Measurements from ENCODE around the gene DLGAP4.

The DLGAP4 gene

DNA sequence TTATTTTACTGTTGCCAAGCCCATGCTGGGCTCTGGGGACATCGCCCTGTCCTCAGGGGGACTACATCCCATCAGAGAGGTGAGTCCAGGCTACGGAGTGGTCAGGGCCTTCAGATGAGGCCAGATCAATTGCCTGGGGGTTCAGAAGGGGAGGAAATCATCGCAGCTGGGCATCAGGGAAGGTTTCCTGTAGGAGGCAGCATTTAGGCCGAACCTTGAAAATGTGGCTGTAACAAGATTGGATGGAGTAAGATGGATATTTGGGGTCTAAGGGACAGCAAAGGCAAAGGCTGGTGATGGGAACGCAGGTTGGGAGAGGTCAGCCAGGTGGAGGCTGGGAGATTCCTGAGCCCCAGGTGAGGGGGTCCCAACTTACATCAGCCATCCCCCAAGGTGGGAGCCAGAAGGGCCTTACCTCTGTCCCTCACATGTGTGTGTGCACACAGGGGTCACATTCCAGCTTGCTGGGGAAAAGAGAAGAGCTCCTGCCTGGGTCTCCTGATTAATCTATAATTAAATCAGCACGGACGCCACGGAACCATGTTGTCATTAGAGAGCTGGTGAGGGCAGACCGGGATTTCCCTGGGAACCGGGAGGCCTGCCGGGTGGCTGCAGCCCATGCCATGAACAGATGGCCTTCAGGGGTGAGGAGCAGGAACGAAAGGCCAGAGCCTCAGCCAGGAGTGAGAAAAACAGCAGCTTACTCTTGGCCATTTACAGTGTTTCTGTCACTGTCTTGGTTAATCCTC, 30.5 kb upstream of the DLGAP4 start:
- DNase-seq: no peak

DNA sequence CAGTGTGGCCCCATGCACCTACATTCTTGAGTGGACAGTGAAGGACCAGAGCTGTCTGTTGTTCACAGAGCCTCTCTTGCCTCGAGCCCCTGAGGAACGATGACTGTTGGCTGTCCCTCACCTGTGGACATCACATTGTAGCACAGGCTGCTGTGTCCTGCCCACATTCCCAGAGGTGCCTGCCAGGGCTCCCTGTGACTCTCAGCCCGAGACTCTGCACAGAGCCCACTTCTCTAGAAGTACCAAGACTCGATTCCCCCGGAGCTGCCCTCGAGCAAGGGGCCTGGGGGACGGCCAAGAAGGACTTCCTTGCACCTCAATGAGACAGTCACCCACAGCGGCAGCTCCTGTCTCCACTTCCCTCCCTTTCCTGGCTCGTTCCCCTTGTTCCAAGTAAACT, 28.6 kb upstream of the DLGAP4 start:
- DNase-seq: no peak

DNA sequence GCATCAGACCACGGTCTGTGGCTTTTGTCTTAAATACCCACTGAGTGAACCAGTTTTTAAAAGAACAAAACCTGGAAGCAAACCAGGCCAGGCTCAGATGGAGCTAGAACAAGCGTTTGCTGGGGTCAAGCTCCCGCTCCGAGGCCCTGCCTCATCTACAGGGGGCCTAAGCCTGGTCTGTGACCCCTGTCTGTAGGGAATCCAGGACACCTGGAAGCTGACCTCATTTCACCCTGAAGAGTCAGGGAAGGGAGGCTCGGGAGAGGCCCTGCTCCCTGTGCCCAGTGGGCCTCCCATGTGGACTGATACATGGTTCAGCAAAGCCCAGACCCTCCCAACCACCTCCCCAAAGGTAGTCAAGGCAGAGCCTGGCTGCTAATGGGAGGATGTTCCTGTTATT, 26.8 kb upstream of the DLGAP4 start:
- DNase-seq: no peak

DNA sequence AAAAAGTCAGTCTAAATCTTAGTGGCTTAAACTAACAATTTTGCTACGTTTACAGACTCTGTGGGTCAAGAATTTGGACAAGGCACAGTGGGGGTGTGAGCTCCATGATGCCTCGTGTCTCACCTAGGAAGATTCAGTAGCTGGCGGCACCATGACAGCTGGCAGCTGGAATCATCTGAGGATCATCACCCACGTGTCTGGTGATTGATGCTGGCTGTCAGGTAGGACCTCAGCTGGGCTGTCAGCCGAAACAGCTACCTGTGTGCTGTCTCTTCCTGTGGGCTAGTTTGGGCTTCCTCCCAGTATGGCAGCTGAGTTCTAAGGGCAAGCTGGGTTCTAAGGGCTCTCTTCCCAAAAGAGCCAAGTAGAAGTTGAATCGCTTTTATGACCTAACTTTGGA, 26.4 kb upstream of the DLGAP4 start:
- no peak for DNase-seq

DNA sequence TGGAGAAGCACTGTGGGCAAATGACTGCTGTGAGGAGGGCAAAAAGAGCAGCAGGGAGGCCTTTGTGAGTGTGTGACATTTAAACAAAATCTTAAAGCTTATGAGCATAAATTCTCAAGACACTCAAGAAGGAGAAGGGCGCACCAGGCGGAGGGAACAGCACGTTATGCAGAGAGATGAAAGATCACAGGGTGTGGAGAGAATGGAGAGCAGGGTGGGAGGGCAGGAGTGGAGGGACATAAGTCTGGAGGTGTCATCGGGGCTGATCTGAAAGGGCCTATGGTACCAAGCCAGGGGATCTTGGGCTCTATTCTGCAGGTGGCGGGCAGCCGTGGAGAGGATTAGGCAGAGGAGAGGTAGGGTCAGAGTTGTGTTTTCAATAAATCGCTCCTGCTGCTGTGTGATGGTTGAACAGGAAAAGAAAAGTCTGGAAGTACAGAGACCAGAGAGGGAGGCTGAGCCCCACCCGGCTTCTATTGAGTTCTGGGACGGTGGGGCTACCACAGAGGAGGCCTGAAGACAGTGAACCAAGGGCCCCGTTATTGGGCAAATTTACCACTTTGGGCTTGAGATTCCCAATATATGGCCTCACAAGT, 24.3 kb upstream of the DLGAP4 start:
- no peak for DNase-seq

DNA sequence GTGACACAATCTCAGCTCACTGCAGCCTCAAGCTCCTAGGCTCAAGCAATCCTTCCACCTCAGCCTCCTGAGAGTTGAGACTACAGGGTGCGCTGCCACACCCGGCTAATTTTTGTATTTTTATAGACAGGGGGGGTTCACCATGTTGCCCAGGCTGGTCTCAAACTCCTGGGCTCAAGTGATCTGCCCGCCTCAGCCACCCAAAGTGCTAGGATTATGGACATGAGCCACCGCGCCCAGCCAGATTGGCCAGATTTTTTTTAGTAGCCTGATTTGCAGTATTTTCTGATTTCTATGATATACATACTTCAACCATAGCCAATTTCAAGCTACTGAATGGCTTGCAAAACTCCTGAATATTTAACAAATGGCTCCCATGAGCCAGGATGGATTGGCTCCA, 21.4 kb upstream of the DLGAP4 start:
- DNase-seq: no peak

DNA sequence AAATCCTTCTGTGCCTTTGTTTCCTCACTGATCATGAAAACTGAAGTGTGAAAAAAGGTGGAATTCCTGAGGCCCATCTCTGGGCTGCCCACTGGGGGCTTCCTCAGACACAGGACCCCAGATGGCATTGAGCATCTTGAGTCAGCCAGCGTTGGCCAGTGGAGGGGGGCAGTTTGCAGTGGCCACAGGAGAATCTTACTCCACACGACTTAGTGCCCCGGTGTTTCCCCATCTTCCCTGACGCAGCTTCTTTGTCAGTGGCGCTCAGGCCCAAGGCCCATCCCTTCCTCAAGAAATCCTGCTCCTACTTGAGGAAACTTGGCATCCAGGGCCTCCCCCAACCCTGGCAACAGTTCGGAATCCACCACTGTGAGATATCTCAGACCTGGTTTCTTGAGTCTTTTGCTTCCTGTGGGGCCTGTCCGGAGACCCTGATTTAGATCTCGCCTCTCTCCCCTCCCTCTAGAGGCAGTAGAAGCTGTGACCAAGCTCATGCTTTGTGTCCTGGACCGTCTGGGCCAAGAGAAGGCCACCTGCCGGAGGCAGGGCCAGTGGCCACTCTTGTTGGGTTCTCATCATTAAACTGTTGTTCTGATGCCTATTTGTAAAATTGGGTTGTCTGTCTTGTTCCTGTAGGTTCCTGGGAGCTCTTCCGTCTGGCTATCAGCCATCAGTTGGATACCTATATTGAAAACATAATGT, 20.2 kb upstream of the DLGAP4 start:
- no peak for DNase-seq

DNA sequence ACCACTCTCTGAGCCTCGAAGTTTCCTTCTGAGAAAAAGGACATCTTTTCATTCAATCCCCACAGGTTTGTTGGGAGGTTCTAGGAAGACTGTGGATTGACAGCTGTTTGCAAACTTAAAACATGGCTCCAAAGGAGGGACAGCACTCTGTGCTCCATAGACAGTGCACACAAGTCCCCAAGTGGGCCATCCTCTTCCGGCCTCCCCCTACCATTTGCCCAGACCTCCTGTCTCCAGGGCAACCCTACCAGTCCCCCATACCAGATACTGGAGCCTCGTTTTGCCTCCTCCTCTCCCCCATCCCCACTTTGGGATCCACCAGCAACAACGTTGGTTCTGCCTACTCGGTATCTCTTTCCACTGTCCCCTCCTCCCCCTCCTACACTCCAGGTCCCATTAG, 8.5 kb upstream of the DLGAP4 start:
- no peak for DNase-seq

DNA sequence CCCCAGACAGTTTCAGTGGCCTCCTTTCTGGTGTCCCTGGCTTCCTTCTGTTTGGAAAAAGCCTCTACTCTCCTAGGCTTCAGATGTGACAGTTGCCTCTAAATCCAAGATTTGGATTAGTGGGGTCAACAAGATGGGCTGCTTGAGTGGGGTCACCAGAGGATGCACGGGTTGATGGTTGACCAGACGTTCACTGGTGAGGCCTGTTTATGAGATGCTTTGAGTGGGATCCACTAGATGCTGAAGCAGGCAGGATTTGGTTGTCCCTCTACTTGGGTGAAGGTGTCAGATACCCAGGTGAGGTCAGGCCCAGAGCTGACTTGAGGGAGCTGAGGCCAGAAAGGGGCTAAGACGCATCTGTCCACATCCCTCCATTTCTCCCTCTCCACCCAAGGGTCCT, 8.1 kb upstream of the DLGAP4 start:
- no peak for DNase-seq

DNA sequence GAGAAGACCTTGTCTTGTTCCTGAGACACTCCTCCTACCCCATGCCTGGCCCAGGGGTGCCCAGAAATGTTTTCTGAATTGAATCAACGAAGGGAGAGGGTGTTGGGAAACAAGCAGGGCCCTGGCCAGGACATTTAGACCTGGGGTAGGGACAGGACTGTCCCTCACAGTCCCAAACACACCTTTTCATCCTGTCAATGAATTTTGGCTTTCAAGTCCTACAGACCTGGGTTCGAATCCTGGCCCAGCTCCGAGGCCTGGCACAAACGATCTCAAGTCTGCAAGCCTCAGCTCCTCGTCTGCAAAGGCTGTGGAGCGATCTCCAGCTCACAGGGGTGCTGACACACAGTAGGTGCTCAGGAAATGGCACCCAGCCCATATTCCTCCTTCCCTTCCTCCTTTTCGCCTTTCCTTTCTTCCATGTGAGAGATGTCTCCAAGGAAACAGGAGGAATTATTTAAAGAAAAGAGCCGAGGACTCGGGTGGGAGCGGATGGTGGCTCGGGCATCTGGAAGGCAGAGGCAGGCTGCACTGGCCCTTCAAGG, 7.3 kb upstream of the DLGAP4 start:
- DNase-seq: no peak

DNA sequence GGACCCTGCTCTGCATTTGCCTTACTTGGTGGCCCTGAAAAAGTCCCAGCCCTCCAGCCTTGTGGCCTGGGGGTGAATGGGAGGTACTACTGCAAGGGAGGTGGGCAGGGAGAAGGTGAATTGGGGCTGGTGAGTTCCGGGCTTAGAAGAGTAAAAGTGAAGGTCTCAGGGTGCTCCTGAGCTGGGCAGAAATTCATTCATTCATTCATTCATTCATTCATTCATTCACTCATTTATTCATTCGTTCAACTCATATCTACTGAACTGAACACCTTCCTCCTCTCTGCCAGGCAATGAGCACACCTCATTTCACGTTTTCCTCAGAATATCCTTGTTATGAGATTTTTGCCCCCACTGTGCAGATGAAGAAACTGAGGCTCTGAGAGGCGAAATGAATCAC, 6.7 kb upstream of the DLGAP4 start:
- DNase-seq: no peak

DNA sequence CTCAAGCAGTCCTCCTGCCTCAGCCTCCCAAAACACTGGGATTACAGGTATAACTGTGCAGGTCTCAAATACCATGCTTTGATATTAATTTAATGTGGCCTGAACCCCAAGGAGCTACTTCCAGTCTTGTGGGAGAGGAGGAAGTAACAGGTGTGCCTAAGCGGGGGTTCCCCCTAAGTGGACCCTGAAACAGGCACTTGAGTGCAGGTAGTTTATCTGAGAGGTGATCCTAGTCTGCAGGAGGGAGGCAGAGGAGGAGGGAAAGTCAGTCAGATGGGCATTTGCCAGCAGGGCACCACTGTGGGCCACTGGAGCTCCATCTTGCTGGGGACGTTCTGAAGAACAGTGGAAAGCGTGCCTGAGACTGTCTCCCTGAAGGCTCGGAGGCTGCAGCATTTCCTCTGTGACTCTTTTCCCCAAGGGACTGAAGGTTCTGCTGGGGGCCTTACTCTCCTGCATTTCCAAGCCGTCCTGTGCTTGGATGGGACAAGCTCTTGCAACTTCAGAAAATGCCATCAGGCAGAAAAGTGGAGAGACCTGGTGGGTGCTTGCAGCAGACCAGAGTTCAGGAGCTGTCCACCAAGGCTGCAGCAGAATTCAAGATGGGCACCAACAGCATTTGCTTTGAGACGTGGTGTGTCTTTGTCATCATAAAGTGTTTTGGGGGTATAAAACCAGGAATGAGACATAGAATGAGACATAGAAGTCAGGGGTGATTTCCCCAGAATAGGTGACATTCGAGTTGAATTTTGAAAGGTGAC, 4.6 kb upstream of the DLGAP4 start:
- no peak for DNase-seq

DNA sequence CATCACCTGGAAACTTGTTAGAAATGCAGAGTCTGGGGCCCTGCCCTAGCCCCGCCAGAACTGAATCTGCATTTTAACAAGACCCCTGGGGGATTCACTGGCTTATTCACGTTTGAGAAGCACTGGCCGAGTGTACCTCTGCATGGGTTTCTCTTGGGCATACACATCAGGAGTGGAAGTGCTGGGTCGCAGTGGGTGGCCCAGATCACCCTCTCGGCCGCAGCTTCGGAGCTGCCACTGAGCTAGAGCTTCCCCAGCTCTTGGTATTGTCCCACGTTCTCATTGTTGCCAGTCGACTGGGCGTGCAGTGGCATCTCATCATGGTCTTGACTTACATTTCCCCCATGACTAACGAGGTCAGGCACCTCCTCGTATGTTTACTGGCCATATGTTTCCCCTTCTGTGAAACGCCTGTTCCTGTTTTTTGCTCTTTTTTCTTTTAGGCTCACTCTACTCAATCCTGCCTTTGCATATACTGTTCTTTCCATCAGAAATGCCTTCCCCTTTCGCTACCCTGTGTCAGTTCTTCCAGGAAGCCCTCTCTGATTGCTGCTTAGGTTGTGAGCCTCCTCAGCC, 3.0 kb upstream of the DLGAP4 start:
- DNase-seq: no peak

DNA sequence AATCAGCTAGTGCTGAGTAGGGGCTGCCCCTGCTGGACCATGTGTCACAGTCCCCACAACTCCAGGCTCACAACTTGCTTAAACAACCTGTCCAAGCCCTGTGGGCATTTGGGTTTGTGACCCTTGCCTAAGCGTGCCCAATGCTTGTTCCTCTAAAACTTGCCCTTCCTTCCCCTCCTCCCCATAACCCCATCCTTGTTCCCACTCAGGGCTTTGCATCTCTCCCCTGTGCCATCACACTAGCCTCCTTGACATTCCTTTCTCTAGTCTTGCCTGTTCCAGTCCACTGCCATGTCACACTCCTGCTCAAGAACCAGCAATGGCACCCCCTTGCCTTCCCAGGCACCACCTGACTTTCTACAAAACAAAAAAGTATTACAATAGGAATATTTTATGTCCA, 2.3 kb upstream of the DLGAP4 start:
- no peak for DNase-seq

DNA sequence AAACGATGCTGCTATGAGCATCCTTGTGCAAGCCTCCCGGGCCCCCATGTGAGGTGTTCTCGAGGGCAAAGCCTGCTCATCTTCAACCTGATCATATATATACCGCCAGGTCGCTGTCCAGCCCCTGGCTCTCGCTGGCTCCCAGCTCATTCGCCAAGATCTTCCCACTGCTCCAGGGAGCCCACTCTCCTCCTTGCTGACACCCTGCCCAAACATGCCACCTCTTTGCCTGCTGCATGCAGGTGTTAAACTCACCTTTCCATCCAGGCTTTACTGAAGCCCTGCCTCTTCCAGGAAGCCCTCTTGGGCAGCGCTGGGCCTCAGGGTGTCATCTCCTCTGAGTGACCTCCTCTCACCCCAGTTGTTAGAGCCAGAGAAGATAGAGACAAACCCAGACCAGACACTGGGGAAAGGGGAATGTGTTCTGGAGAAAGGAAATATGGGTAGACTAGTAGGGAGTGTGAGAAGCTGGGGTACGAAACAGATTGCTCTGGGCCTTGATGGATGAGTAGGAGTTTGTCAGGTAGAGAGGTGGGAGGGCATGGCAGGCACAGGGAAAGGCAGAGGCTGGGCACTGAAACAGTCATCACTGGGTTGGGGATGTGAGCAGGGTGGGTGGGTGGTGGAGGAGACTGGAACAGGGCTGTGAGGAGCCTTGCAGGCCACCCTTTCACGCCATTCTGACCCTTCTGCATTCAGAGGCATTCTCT, 1.2 kb upstream of the DLGAP4 start:
- no peak for DNase-seq

DNA sequence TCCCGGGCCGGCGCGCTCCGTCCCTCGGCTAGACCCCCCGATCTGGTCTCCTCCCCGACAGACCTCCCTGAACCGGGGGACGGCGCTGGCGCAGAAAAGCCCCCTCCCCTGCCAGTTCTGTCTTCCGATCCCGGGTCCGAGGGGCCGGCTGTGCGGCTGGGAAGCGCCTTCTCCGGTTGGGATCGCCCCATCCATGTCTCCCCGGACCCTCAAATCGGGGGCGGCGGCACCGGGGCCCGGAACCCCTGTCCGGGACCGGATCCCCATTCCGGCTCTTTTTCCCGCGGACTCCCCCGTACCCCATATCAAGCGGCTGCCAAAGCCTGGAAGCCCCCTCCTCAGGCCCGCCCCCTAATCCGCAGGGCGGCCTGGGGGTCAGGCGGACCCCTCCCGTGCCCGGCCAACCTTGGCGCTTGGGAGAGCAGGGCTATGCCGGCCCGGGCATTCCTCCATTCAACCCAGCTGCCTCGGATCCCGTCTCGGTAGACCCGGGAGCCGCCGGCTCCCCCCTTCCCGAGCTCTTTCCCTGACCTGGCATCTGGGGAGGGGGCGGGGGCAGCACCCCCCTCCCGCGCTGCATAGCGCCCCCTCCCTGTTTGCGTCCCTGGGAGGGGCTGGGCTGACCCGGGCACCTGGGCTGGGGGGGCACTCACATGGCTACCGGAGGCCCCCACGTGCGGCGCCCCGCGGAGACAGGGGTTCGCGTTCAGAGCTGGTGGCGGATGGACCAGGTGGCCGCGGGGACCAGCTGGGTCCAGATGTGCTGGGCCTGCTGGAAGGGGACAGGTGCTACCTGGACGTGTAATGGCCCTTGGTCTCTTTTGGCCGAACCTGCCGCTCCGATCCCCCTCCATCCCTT, 643 bp downstream of the DLGAP4 start:
- no peak for DNase-seq

DNA sequence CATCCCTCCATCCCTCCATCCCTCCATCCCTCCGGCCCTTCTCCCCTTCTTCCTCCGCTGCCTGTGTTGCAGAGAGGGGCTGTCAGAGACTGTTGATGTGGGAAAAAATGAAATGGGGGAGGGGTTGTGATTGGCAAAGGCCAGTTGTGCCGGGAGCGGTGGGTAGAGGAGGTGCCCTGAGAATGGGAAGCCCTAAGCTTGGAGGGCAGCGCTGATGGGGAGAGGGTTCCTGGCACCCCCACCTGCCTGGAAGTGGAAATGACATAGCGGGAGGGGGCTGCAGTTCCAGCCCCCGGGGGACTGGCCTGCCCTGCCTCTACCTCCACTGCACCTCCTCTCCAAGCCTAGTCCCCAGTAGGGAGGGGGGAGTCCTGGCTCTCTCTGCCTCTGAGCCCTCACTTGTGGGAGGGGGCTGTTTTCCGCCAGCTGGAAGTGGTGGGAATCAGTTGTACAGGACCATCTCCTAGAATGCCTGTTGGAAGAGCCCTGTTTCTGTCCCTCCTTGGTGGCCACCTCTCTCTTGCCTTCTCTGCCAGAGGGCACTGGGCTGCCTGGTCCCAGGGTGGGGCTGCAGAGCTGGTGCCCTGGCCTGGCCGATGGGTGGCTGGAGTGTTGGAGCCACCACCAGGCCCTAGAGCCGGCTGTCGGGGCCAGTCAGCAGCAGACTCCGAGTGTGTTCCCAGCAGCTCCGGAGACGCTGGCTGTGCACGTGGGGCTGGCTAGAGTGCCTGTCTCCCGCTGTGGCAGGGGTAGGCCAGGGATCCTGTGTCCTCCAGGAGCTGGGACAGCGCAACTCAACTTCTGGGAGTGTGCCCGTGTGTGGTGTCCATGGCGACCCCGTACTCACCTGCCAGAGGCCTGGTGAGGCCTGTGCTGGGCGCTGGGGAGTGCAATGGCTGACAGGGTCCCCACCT, 1.5 kb downstream of the DLGAP4 start:
- no peak for DNase-seq

DNA sequence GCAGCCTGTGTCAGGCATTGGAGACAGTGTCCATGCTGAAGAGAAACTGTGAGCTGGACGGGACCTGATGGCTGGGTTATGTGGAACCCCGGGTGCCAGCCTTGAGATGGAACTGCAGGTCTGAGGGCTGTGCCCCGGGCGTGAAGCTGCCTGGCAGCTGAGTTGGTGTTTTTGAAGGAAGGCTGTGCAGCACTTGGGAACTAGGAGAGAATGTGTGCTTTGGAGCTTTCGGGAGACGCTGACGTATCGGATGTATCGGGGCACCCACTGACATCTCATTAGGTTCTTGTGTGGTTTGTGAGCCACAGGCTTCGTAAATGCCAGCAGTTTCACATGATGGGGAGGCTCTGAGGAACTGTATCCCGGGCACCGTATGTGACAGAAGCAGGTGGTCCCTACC, 2.2 kb downstream of the DLGAP4 start:
- DNase-seq: no peak

DNA sequence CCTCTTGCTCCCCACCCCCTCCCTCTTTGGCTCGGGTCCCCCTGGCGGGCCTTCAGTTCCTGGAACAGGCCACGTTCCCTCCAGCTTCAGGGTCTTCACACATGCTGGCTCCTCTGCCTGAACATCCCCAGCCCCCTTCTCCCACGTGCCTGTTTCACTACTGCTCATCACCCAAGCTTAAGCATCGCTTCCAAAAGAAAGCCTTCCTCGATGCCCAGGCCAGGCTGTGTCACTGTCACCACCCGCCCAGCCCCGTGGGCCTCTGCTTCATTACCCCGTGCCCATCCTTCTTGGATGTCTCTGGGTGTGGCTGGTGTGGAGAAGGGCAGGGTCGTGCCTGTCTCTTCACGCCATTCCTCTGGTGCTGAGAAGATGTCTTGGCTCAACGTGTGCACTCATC, 2.8 kb downstream of the DLGAP4 start:
- DNase-seq: no peak

DNA sequence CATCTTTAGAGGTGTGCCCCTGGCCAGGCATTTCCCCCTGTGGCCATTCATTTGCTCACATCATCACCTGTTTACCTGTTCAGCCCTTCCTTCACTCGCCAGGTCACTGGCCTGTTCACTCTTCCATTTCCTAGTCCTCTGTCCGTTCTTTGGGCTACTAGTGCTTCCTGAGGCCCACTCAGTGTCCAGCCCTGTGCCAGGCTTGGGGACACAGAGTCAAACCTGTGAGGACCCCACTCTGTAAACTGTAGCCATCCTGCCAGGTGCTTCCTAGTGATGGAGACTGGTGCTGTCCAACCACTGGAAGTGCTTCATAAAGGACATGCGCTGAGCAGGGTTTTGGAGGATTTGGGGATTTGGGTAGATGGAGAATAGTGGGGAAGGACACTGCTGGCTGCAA, 3.5 kb downstream of the DLGAP4 start:
- DNase-seq: no peak

Measured in NCI-H226 (cell line).